Transverse colon (tissue), 4 donors: ENCODE data around the gene ALOX15B.
"Not testable (repeated sequence)": the region's sequence is repeated elsewhere in the genome, so short reads cannot be mapped to it uniquely, and the experiment has no call there.

Experiments
- EP300 ChIP-seq: sonication (generic); formaldehyde crosslinking; IDR thresholded peaks from one replicate; pipeline ENCODE4 v1.6.1; 2017; ENCODE audit warnings: antibody characterized with exemption, low read depth
- POLR2A ChIP-seq: fragments of 450-650 bp; IDR thresholded peaks from one replicate; pipeline ENCODE4 v1.6.1; 2016; ENCODE audit warnings: antibody characterized with exemption, mild to moderate bottlenecking, moderate library complexity
- POLR2AphosphoS5 ChIP-seq, 3 donors: sonication (generic); formaldehyde crosslinking; IDR thresholded peaks; one replicate each; pipeline ENCODE4 v1.6.1; 2016; ENCODE audit warnings: antibody characterized with exemption in 3 of 3
- TF ChIP-seq, protein P1 (sequence below), 5 experiments: fragments of 200-600 bp in 3 of 5; fragments of 450-650 bp in 2 of 5; sonication (generic) in 3 of 5; IDR thresholded peaks; 1 replicate in 2 of 5; 2 replicates in 3 of 5; pipeline ENCODE4 v1.5.1; 2016 to 2017; ENCODE audit warnings: antibody characterized with exemption in 5 of 5, inconsistent platforms in 3 of 5, mild to moderate bottlenecking in 2 of 5, moderate library complexity in 1 of 5

DNA sequence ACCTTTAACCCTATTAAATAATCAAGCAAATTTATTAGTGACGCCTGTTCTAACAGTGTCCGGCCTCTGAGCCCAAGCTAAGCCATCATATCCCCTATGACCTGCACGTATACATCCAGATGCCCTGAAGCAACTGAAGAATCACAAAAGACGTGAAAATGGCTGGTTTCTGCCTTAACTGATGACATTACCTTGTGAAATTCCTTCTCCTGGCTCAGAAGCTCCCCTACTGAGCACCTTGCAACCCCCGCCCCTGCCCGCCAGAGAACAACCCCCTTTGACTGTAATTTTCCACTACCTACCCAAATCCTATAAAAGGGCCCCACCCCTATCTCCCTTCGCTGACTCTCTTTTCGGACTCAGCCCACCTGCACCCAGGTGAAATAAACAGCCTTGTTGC lies 23.0 kb downstream of the ALOX15B start:
- TF ChIP-seq, protein P1, sequence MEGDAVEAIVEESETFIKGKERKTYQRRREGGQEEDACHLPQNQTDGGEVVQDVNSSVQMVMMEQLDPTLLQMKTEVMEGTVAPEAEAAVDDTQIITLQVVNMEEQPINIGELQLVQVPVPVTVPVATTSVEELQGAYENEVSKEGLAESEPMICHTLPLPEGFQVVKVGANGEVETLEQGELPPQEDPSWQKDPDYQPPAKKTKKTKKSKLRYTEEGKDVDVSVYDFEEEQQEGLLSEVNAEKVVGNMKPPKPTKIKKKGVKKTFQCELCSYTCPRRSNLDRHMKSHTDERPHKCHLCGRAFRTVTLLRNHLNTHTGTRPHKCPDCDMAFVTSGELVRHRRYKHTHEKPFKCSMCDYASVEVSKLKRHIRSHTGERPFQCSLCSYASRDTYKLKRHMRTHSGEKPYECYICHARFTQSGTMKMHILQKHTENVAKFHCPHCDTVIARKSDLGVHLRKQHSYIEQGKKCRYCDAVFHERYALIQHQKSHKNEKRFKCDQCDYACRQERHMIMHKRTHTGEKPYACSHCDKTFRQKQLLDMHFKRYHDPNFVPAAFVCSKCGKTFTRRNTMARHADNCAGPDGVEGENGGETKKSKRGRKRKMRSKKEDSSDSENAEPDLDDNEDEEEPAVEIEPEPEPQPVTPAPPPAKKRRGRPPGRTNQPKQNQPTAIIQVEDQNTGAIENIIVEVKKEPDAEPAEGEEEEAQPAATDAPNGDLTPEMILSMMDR (IDR thresholded peaks at IDR 0.05): not testable (repeated sequence)
- not testable (repeated sequence) for TF ChIP-seq POLR2A; POLR2AphosphoS5 (IDR thresholded peaks at IDR 0.05); EP300
